ENCODE data around the gene BHLHE41.

GRCh38 chr12:26152507-26153102 lies 27.8 kb upstream of the BHLHE41 start:
- TF ChIP-seq, protein P1, sequence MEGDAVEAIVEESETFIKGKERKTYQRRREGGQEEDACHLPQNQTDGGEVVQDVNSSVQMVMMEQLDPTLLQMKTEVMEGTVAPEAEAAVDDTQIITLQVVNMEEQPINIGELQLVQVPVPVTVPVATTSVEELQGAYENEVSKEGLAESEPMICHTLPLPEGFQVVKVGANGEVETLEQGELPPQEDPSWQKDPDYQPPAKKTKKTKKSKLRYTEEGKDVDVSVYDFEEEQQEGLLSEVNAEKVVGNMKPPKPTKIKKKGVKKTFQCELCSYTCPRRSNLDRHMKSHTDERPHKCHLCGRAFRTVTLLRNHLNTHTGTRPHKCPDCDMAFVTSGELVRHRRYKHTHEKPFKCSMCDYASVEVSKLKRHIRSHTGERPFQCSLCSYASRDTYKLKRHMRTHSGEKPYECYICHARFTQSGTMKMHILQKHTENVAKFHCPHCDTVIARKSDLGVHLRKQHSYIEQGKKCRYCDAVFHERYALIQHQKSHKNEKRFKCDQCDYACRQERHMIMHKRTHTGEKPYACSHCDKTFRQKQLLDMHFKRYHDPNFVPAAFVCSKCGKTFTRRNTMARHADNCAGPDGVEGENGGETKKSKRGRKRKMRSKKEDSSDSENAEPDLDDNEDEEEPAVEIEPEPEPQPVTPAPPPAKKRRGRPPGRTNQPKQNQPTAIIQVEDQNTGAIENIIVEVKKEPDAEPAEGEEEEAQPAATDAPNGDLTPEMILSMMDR (IDR thresholded peaks at IDR 0.05): no peak
- TF ChIP-seq EP300 (IDR thresholded peaks at IDR 0.05) (no peak), POLR2A (IDR thresholded peaks at IDR 0.05) (no peak), POLR2AphosphoS5 (IDR thresholded peaks at IDR 0.05) (no peak)

All from stomach (tissue), 4 donors.